ENCODE results near the gene ATP8A2.

ATP8A2 gene

DNA sequence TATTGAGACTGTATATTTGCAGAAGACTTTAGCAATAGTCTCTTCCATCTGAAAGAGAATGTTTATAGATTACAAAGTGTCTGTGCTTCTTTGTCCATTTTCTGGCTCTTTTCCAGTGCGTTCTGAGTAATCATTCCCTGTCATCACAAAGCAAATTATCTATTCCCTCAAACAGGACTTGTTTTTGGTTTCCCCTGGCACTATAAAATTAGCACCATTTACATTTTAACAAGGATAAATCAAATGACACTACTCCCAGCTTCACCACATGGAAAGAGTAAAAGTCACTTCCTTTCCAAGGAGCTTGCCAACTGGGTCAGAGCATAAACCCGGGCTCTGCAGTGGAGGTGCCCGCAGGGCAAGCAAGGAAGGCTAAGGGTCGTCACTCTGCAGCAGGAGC, 591.9 kb downstream of the ATP8A2 start:
- peaks cover 10% of the 10 kb centered on the region for H3K4me1 Mint-ChIP-seq
- TF ChIP-seq, protein P1, sequence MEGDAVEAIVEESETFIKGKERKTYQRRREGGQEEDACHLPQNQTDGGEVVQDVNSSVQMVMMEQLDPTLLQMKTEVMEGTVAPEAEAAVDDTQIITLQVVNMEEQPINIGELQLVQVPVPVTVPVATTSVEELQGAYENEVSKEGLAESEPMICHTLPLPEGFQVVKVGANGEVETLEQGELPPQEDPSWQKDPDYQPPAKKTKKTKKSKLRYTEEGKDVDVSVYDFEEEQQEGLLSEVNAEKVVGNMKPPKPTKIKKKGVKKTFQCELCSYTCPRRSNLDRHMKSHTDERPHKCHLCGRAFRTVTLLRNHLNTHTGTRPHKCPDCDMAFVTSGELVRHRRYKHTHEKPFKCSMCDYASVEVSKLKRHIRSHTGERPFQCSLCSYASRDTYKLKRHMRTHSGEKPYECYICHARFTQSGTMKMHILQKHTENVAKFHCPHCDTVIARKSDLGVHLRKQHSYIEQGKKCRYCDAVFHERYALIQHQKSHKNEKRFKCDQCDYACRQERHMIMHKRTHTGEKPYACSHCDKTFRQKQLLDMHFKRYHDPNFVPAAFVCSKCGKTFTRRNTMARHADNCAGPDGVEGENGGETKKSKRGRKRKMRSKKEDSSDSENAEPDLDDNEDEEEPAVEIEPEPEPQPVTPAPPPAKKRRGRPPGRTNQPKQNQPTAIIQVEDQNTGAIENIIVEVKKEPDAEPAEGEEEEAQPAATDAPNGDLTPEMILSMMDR (IDR thresholded peaks at IDR 0.05), result no peak
- no peaks in the 10 kb centered on the region for H3K9me3 Mint-ChIP-seq
- H3K27ac Mint-ChIP-seq, result no peak overlapping the region
- H3K4me3 Mint-ChIP-seq, result no peak overlapping the region
- H3K27me3 Mint-ChIP-seq (ENCODE audit: low read depth, poor library complexity), result peaks cover 5% of the 10 kb centered on the region
- DNase-seq, result no peak
- no peaks in the 10 kb centered on the region for H3K36me3 Mint-ChIP-seq (ENCODE audit: low read depth)

GRCh38 chr13:25965596-25965995, 593.8 kb downstream of the ATP8A2 start:
- TF ChIP-seq, protein P1 (IDR thresholded peaks at IDR 0.05), result no peak
- H3K27me3 Mint-ChIP-seq (ENCODE audit: low read depth, poor library complexity), result peaks cover 3% of the 10 kb centered on the region
- peaks cover 27% of the 10 kb centered on the region for H3K4me1 Mint-ChIP-seq
- H3K4me3 Mint-ChIP-seq, result no peak overlapping the region
- H3K36me3 Mint-ChIP-seq (ENCODE audit: low read depth), result no peaks in the 10 kb centered on the region
- H3K9me3 Mint-ChIP-seq, result no peaks in the 10 kb centered on the region
- no peak for DNase-seq
- H3K27ac Mint-ChIP-seq, result no peak overlapping the region

GRCh38 chr13:25966086-25966485, 594.3 kb downstream of the ATP8A2 start:
- Mint-ChIP-seq H3K4me3 (no peak overlapping the region), H3K27me3 (ENCODE audit: low read depth, poor library complexity) (no peaks in the 10 kb centered on the region), H3K4me1 (peaks cover 29% of the 10 kb centered on the region), H3K36me3 (ENCODE audit: low read depth) (no peaks in the 10 kb centered on the region), H3K9me3 (no peaks in the 10 kb centered on the region), H3K27ac (no peak overlapping the region)
- TF ChIP-seq, protein P1 (IDR thresholded peaks at IDR 0.05), result no peak
- no peak for DNase-seq

- Mint-ChIP-seq H3K4me3 (no peak overlapping the region), H3K27ac (no peak overlapping the region), H3K36me3 (ENCODE audit: low read depth) (no peaks in the 10 kb centered on the region), H3K27me3 (ENCODE audit: low read depth, poor library complexity) (no peaks in the 10 kb centered on the region), H3K9me3 (no peaks in the 10 kb centered on the region), H3K4me1 (peaks cover 38% of the 10 kb centered on the region)
- TF ChIP-seq, protein P1 (IDR thresholded peaks at IDR 0.05), result no peak
- no peak for DNase-seq
These were observed 595.4 kb downstream of the ATP8A2 start for GRCh38 chr13:25967144-25967543.

DNA sequence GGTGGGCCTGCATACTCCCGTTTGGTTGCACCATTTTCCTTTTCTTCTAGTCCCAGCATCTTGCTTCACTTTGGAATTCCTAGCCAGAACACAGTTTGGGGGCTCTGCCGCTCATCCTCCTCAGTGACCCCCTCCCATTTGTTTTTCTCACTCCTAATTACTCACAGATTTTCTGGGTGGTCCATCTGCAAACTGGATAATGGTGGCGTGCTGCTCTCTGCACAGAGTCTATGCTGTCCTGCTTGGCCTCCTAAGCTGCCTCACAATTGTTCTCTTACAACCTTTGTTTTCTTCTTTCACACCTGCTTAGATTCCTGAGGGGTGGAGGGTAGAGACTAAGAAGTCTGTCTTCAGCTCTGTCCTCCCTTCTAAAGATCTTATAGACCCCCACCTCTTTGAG, 599.3 kb downstream of the ATP8A2 start:
- no peaks in the 10 kb centered on the region for H3K36me3 Mint-ChIP-seq (ENCODE audit: low read depth)
- no peak for DNase-seq
- TF ChIP-seq, protein P1 (IDR thresholded peaks at IDR 0.05), result no peak
- peaks cover under 1% of the 10 kb centered on the region for H3K27me3 Mint-ChIP-seq (ENCODE audit: low read depth, poor library complexity)
- H3K9me3 Mint-ChIP-seq, result no peaks in the 10 kb centered on the region
- H3K27ac Mint-ChIP-seq, result peak overlapping the region; percentile 63
- H3K4me3 Mint-ChIP-seq, result no peak overlapping the region
- H3K4me1 Mint-ChIP-seq, result peaks cover 70% of the 10 kb centered on the region

DNA sequence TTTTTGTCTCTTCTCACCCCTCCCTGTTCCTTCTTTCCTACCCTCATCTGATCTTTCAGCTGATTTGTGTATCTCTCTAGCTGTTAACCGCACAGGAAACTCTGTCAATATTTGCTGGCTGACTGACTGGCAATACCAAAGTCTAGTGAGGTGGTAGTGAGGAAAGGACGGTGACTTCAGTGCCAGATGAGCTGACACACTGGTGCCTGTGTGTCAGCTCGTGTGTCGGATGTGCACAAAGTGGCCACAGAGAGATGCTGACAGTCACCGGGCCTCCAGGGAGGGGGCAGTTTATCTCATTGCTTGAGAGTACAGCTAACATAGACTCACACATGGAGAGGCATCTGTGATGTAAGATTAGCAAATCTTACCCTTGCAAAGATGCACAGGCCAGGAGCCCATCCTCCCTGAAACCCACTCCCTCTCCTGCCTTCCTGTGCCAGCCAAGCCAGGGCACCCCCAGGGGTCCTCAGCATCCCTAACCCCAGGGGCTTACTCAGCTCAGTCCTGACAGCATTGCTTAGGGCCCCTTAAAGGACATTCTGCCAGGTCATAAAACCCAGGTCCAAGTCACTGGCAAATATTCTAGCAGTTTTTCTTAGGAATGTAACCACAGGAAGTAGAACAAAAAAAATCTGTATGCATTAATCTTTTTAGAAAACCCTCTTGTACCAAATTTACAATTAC, 599.8 kb downstream of the ATP8A2 start:
- H3K27me3 Mint-ChIP-seq (ENCODE audit: low read depth, poor library complexity), result peaks cover 3% of the 10 kb centered on the region
- H3K4me3 Mint-ChIP-seq, result no peak overlapping the region
- TF ChIP-seq, protein P1 (IDR thresholded peaks at IDR 0.05), result no peak
- H3K4me1 Mint-ChIP-seq, result peaks cover 76% of the 10 kb centered on the region
- no peak for DNase-seq
- no peaks in the 10 kb centered on the region for H3K9me3 Mint-ChIP-seq
- H3K36me3 Mint-ChIP-seq (ENCODE audit: low read depth), result no peaks in the 10 kb centered on the region
- peak overlapping the region; percentile 63 for H3K27ac Mint-ChIP-seq

All from nephron progenitor cell (in vitro differentiated cells).